ENCODE results near the gene LY6G5C. TPM values are rescaled to one million over a fixed set of nuclear protein-coding genes. Genes with fewer than 3 reads are reported as not detected.

LY6G5C gene
- total and polyA plus RNA-seq, 2 experiments from 2014 or later, result 1.7 to 5.1 TPM

DNA sequence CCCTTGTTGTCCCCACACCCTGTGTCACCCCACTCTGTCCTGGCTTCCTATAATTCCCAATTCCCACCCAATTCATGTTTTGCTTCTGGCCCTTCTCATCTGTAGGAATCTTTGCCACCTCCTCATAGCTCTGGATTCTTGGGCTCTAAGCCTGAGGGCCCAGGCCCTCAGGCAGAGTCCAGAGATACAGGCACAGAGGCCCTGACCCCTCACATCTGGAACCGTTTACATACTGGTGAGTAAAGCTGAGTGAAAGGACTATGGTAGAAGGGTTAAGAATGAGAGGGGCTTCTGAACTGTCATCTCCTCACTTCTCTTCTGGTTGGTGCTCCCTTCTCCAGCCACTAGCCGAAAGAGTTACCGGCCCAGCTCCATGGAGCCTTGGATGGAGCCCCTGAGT is 46.7 kb downstream of the LY6G5C start:
- no peak overlapping the region for H2AFZ ChIP-seq
- H3K4me1 ChIP-seq (ENCODE audit: insufficient read depth), result 0 out of 2 replicates have a peak, but pooled peaks cover 3% of the 10 kb centered on the region
- DNase-seq, result peak; percentile 37
- H3K9me2 ChIP-seq (ENCODE audit: insufficient read depth), result no peaks in the 10 kb centered on the region
- no peak overlapping the region for H3K4me2 ChIP-seq (ENCODE audit: unreplicated experiment)
- peak overlapping the region; percentile 42 for H3K9ac ChIP-seq
- H3K9me3 ChIP-seq (ENCODE audit: low read depth), result no peaks in the 10 kb centered on the region
- peak overlapping the region; percentile 18; the same call in 1 of the 2 replicates for H3K27ac ChIP-seq
- H3F3A ChIP-seq (ENCODE audit: insufficient read depth), result peaks cover 77% of the 10 kb centered on the region
- H3K4me3 ChIP-seq, result no peak overlapping the region
- in situ Hi-C loops (cut with MboI), result no loop called here
- WGBS, 2 experiments (ENCODE audit: low coverage in 1 of 2, low lambda C conversion rate in 2 of 2, missing lambda C conversion rate in 2 of 2), result 80 to 89% methylated on average over 3 of the region's 3 CpGs
- H3K36me3 ChIP-seq (ENCODE audit: low read depth), result peaks cover 78% of the 10 kb centered on the region
- TF ChIP-seq EZH2 (IDR thresholded peaks at IDR 0.05; ENCODE audit: insufficient read depth, poor library complexity, severe bottlenecking), result no peak
- TF ChIP-seq EZH2phosphoT487 (IDR thresholded peaks at IDR 0.05; ENCODE audit: insufficient read depth, low read depth), result no peak
- no peaks in the 10 kb centered on the region for H4K20me1 ChIP-seq (ENCODE audit: insufficient read depth)
- no peaks in the 10 kb centered on the region for H3K27me3 ChIP-seq (replicated peaks; ENCODE audit: insufficient read depth)
- H3K79me2 ChIP-seq (ENCODE audit: insufficient read depth), result peaks cover 42% of the 10 kb centered on the region

DNA sequence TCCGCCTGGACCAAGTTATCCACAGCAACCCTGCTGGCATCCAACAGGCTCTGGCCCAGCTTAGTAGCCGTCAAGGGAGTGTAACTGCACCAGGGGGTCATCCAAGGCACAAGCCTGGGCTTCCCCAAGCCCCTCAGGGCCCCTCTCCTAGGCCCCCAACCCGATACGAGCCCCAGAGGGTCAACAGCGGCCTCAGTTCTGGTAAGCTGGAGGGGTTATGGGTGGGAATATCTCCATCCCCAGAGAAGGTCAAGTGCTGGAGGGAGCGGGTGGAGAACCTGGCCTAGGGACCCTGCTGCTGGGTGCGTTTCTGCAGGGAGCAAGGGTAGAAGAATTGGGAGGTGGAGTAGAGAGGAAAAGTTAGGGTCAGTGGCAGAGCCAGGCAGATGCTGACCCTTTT is 47.4 kb downstream of the LY6G5C start:
- in situ Hi-C loops (cut with MboI), result no loop called here
- Histone ChIP-seq H3K4me3 (no peak overlapping the region), H3K79me2 (ENCODE audit: insufficient read depth) (peaks cover 49% of the 10 kb centered on the region), H3K36me3 (ENCODE audit: low read depth) (peaks cover 85% of the 10 kb centered on the region), H3K9me2 (ENCODE audit: insufficient read depth) (no peaks in the 10 kb centered on the region), H2AFZ (no peak overlapping the region), H3F3A (ENCODE audit: insufficient read depth) (peaks cover 76% of the 10 kb centered on the region), H3K9me3 (ENCODE audit: low read depth) (no peaks in the 10 kb centered on the region), H4K20me1 (ENCODE audit: insufficient read depth) (no peaks in the 10 kb centered on the region), H3K4me1 (ENCODE audit: insufficient read depth) (no peaks in the 10 kb centered on the region), H3K27me3 (replicated peaks; ENCODE audit: insufficient read depth) (no peaks in the 10 kb centered on the region), H3K4me2 (ENCODE audit: unreplicated experiment) (no peak overlapping the region), H3K9ac (peak overlapping the region; percentile 42; the same call in 1 of the 2 replicates), H3K27ac (peak overlapping the region; percentile 18; the same call in 1 of the 2 replicates)
- TF ChIP-seq EZH2 (IDR thresholded peaks at IDR 0.05; ENCODE audit: insufficient read depth, poor library complexity, severe bottlenecking) (no peak), EZH2phosphoT487 (IDR thresholded peaks at IDR 0.05; ENCODE audit: insufficient read depth, low read depth) (no peak)
- DNase-seq, result no peak
- 85 to 93% methylated on average over 7 of the region's 7 CpGs for WGBS, 2 experiments (ENCODE audit: low coverage in 1 of 2, low lambda C conversion rate in 2 of 2, missing lambda C conversion rate in 2 of 2)

DNA sequence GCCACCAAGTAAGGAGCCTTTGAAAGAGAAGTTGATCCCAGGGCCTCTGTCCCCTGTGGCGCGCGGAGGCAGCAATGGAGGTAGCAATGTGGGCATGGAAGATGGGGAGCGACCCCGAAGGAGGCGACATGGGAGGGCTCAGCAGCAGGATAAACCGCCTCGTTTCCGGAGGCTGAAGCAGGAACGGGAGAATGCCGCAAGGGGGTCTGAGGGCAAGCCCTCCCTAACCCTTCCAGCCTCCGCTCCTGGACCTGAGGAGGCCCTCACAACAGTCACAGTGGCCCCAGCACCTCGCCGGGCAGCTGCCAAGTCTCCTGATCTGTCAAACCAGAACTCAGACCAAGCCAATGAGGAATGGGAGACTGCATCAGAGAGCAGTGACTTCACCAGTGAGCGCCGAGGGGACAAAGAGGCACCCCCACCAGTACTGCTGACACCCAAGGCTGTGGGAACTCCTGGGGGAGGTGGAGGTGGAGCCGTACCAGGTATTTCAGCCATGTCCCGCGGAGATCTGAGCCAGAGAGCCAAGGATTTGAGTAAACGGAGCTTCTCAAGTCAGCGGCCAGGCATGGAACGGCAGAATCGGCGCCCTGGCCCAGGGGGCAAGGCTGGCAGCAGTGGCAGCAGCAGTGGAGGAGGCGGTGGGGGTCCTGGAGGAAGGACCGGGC is 48.5 kb downstream of the LY6G5C start:
- H4K20me1 ChIP-seq (ENCODE audit: insufficient read depth), result no peaks in the 10 kb centered on the region
- WGBS, 2 experiments (ENCODE audit: low coverage in 1 of 2, low lambda C conversion rate in 2 of 2, missing lambda C conversion rate in 2 of 2), result 93 to 94% methylated on average over 26 of the region's 26 CpGs
- no peaks in the 10 kb centered on the region for H3K27me3 ChIP-seq (replicated peaks; ENCODE audit: insufficient read depth)
- H3K4me1 ChIP-seq (ENCODE audit: insufficient read depth), result no peaks in the 10 kb centered on the region
- no peak for DNase-seq
- H3K4me3 ChIP-seq, result no peak overlapping the region
- H3F3A ChIP-seq (ENCODE audit: insufficient read depth), result peaks cover 73% of the 10 kb centered on the region
- H2AFZ ChIP-seq, result no peak overlapping the region
- H3K36me3 ChIP-seq (ENCODE audit: low read depth), result peaks cover 88% of the 10 kb centered on the region
- H3K9ac ChIP-seq, result peak overlapping the region; percentile 9; the same call in 1 of the 2 replicates
- 0 out of 2 replicates have a peak overlapping the region, but pooled peaks have one; percentile 8 for H3K27ac ChIP-seq
- H3K9me3 ChIP-seq (ENCODE audit: low read depth), result no peaks in the 10 kb centered on the region
- no peak for TF ChIP-seq EZH2 (IDR thresholded peaks at IDR 0.05; ENCODE audit: insufficient read depth, poor library complexity, severe bottlenecking)
- TF ChIP-seq EZH2phosphoT487 (IDR thresholded peaks at IDR 0.05; ENCODE audit: insufficient read depth, low read depth), result no peak
- H3K4me2 ChIP-seq (ENCODE audit: unreplicated experiment), result no peak overlapping the region
- in situ Hi-C loops (cut with MboI), result no loop called here
- no peaks in the 10 kb centered on the region for H3K9me2 ChIP-seq (ENCODE audit: insufficient read depth)
- peaks cover 59% of the 10 kb centered on the region for H3K79me2 ChIP-seq (ENCODE audit: insufficient read depth)

DNA sequence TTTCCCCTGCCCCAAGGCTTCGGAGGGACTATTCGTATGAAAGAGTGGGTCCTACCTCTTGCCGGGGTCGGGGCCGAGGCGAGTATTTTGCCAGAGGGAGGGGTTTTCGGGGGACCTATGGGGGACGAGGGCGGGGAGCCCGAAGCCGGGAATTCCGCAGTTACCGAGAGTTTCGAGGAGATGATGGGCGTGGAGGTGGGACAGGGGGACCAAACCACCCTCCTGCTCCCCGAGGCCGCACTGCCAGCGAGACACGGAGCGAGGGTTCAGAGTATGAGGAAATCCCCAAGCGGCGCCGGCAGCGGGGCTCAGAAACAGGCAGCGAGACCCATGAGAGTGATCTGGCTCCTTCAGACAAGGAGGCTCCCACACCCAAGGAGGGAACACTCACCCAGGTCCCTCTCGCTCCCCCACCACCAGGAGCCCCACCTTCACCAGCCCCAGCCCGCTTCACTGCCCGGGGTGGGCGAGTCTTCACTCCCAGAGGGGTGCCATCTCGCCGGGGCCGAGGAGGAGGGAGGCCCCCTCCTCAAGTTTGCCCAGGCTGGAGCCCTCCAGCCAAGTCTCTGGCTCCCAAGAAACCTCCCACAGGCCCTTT is 49.1 kb downstream of the LY6G5C start:
- H3F3A ChIP-seq (ENCODE audit: insufficient read depth), result peaks cover 68% of the 10 kb centered on the region
- H3K27ac ChIP-seq, result no peak overlapping the region
- no peak overlapping the region for H3K4me2 ChIP-seq (ENCODE audit: unreplicated experiment)
- no peaks in the 10 kb centered on the region for H3K9me3 ChIP-seq (ENCODE audit: low read depth)
- WGBS, 2 experiments (ENCODE audit: low coverage in 1 of 2, low lambda C conversion rate in 2 of 2, missing lambda C conversion rate in 2 of 2), result 86 to 88% methylated on average over 23 to 32 of the region's 32 CpGs
- no peaks in the 10 kb centered on the region for H3K9me2 ChIP-seq (ENCODE audit: insufficient read depth)
- no peaks in the 10 kb centered on the region for H4K20me1 ChIP-seq (ENCODE audit: insufficient read depth)
- no peak overlapping the region for H3K9ac ChIP-seq
- H3K4me3 ChIP-seq, result no peak overlapping the region
- in situ Hi-C loops (cut with MboI), result no loop called here
- TF ChIP-seq EZH2 (IDR thresholded peaks at IDR 0.05; ENCODE audit: insufficient read depth, poor library complexity, severe bottlenecking) (no peak), EZH2phosphoT487 (IDR thresholded peaks at IDR 0.05; ENCODE audit: insufficient read depth, low read depth) (no peak)
- DNase-seq, result no peak
- H3K27me3 ChIP-seq (replicated peaks; ENCODE audit: insufficient read depth), result no peaks in the 10 kb centered on the region
- peaks cover 88% of the 10 kb centered on the region for H3K36me3 ChIP-seq (ENCODE audit: low read depth)
- no peaks in the 10 kb centered on the region for H3K4me1 ChIP-seq (ENCODE audit: insufficient read depth)
- peaks cover 65% of the 10 kb centered on the region for H3K79me2 ChIP-seq (ENCODE audit: insufficient read depth)
- H2AFZ ChIP-seq, result no peak overlapping the region
